Spleen (tissue), 7 donors: ENCODE measurements around the gene NFASC.

Experiments used
- CTCF ChIP-seq, 11 experiments: fragments of 200-600 bp in 7 of 11; fragments of 450-650 bp in 4 of 11; sonication (generic) in 4 of 11; IDR thresholded peaks in 8 of 11; conservative IDR thresholded peaks in 3 of 11; 1 replicate in 7 of 11; 2 replicates in 4 of 11; pipeline versions ENCODE4 v1.4.0 to v1.8.0; 2016 to 2021; ENCODE audit warnings: antibody characterized with exemption in 11 of 11, inconsistent platforms in 4 of 11, mild to moderate bottlenecking in 1 of 11
- POLR2AphosphoS5 ChIP-seq, 3 donors: sonication (generic); formaldehyde crosslinking; IDR thresholded peaks; one replicate each; pipeline ENCODE4 v1.5.1; 2017; ENCODE audit warnings: antibody characterized with exemption in 3 of 3
- donor health status: DM: no; HTN: no; CAD: no; lungs with moderate emphysema.
- donor health status: DM: no; HTN: no; CAD: no.
- donor health status: DM: no; HTN: no; CAD: no.

- no peak for TF ChIP-seq POLR2AphosphoS5 (IDR thresholded peaks at IDR 0.05)
- TF ChIP-seq CTCF (IDR thresholded peaks at IDR 0.05 in 8 of 11, conservative IDR thresholded peaks at IDR 0.05 in 3 of 11), result no peak
Measured at GRCh38 chr1:204977318-204977717, 106.7 kb downstream of the NFASC start.
